DMS53 (cell line): ENCODE measurements around the gene PMPCA.
"Not testable (repeated sequence)": the region's sequence is repeated elsewhere in the genome, so short reads cannot be mapped to it uniquely, and the experiment has no call there.

ENCODE experiments used
- DNase-seq: peaks from one replicate; lab custom pipeline; 2025; lab: John Stamatoyannopoulos, UW

The PMPCA gene

GRCh38 chr9:136394312-136395019, 16.0 kb upstream of the PMPCA start:
- no peak for DNase-seq

- DNase-seq: no peak
Observed at GRCh38 chr9:136395020-136395340, 15.5 kb upstream of the PMPCA start.

- DNase-seq: no peak
Observed at GRCh38 chr9:136395345-136396218, 14.9 kb upstream of the PMPCA start.

GRCh38 chr9:136396219-136396515, 14.3 kb upstream of the PMPCA start:
- DNase-seq: no peak

- no peak for DNase-seq
Observed at GRCh38 chr9:136397643-136398042, 12.8 kb upstream of the PMPCA start.

- DNase-seq: no peak
Observed at GRCh38 chr9:136398286-136398685, 12.2 kb upstream of the PMPCA start.

- DNase-seq: peak; percentile 66
Observed at GRCh38 chr9:136399176-136400037, 11.1 kb upstream of the PMPCA start.

GRCh38 chr9:136400038-136400834, 10.2 kb upstream of the PMPCA start, which contains the start of gene SNAPC4:
Gene SNAPC4, minus strand, starts transcription at chr9:136400170. Its CDS starts 1,742 bp downstream, at chr9:136398428.
- DNase-seq: peak; percentile 95

- no peak for DNase-seq
Observed at GRCh38 chr9:136401173-136401922, 9.1 kb upstream of the PMPCA start.

- no peak for DNase-seq
Observed at GRCh38 chr9:136402067-136402466, 8.4 kb upstream of the PMPCA start.

GRCh38 chr9:136403538-136403914, 6.9 kb upstream of the PMPCA start:
- DNase-seq: no peak

- DNase-seq: no peak
Observed at GRCh38 chr9:136403915-136404800, 6.3 kb upstream of the PMPCA start.

GRCh38 chr9:136404801-136405136, 5.7 kb upstream of the PMPCA start:
- no peak for DNase-seq

- DNase-seq: no peak
Observed at GRCh38 chr9:136405481-136405880, 5.0 kb upstream of the PMPCA start.

GRCh38 chr9:136405904-136406303, 4.6 kb upstream of the PMPCA start:
- not testable (repeated sequence) for DNase-seq

- not testable (repeated sequence) for DNase-seq
Observed at GRCh38 chr9:136407061-136407460, 3.4 kb upstream of the PMPCA start.

- no peak for DNase-seq
Observed at GRCh38 chr9:136407911-136408310, 2.5 kb upstream of the PMPCA start.

- peak; percentile 69 for DNase-seq
Observed at GRCh38 chr9:136409557-136410455, 652 bp upstream of the PMPCA start.

GRCh38 chr9:136411378-136411777, 920 bp downstream of the PMPCA start:
- no peak for DNase-seq
